H9 (cell line): ENCODE data around the gene BACH2. TPM values are rescaled to one million over a fixed set of nuclear protein-coding genes. Genes with fewer than 3 reads are reported as not detected.

Experiments
- DNase-seq: peaks from one replicate; pipeline ENCODE4 v3.0.0-alpha.2; 2017
- H2AFZ ChIP-seq: one replicate; pipeline ENCODE4 v1.6.1; 2013; ENCODE audit warnings: mild to moderate bottlenecking, low read length, control low read depth, moderate library complexity
- H2AK5ac ChIP-seq: 2 replicates; pipeline ENCODE4 v1.6.1; 2013; ENCODE audit warnings: low read length, control low read depth, mixed read lengths; ENCODE audit not compliant: insufficient read length
- H2BK120ac ChIP-seq: one replicate; pipeline ENCODE4 v1.6.1; 2013; ENCODE audit warnings: low read depth, mild to moderate bottlenecking, low read length, control low read depth, inconsistent platforms; ENCODE audit not compliant: poor library complexity, severe bottlenecking
- H2BK12ac ChIP-seq: 2 replicates; pipeline ENCODE4 v1.6.1; 2013; ENCODE audit warnings: low read length, control low read depth, mixed read lengths, low read depth; ENCODE audit not compliant: insufficient read length
- H2BK15ac ChIP-seq: 2 replicates; pipeline ENCODE4 v1.6.1; 2013; ENCODE audit warnings: low read depth, low read length, control low read depth
- H2BK20ac ChIP-seq: one replicate; pipeline ENCODE4 v1.6.1; 2013; ENCODE audit warnings: low read depth, mild to moderate bottlenecking, low read length, control low read depth, inconsistent platforms; ENCODE audit not compliant: poor library complexity, severe bottlenecking
- H2BK5ac ChIP-seq: 2 replicates; pipeline ENCODE4 v1.6.1; 2013; ENCODE audit warnings: low read length, control low read depth, mixed read lengths; ENCODE audit not compliant: insufficient read length
- H3K14ac ChIP-seq: 2 replicates; pipeline ENCODE4 v1.6.1; 2013; ENCODE audit warnings: low read length, control low read depth; ENCODE audit not compliant: insufficient read depth
- H3K18ac ChIP-seq: 2 replicates; pipeline ENCODE4 v1.6.1; 2013; ENCODE audit warnings: low read depth, mild to moderate bottlenecking, mixed read lengths, low read length, control low read depth; ENCODE audit not compliant: insufficient read length
- H3K23ac ChIP-seq: 2 replicates; pipeline ENCODE4 v1.6.1; 2013; ENCODE audit warnings: low read length, control low read depth, mixed read lengths, low read depth; ENCODE audit not compliant: insufficient read length
- H3K23me2 ChIP-seq: 2 replicates; pipeline ENCODE4 v1.6.1; 2013; ENCODE audit warnings: low read depth, mild to moderate bottlenecking, mixed read lengths, low read length, control low read depth; ENCODE audit not compliant: insufficient read length, poor library complexity, severe bottlenecking
- H3K27ac ChIP-seq: 2 replicates; pipeline ENCODE4 v1.5.1; 2013; ENCODE audit warnings: low read length, control low read depth, mixed read lengths, low read depth; ENCODE audit not compliant: insufficient read length
- H3K27me3 ChIP-seq: 2 replicates; pipeline ENCODE4 v1.6.1; 2013; ENCODE audit warnings: low read length, control low read depth, inconsistent platforms; ENCODE audit not compliant: insufficient read depth
- H3K4ac ChIP-seq: 2 replicates; pipeline ENCODE4 v1.6.1; 2013; ENCODE audit warnings: low read depth, mild to moderate bottlenecking, control low read depth, inconsistent platforms, low read length, moderate library complexity
- H3K4me1 ChIP-seq: 2 replicates; pipeline ENCODE4 v1.6.1; 2013; ENCODE audit warnings: low read length, control low read depth, inconsistent platforms; ENCODE audit not compliant: insufficient read depth
- H3K4me2 ChIP-seq: 2 replicates; pipeline ENCODE4 v1.6.1; 2013; ENCODE audit warnings: low read length, control low read depth, mixed read lengths; ENCODE audit not compliant: insufficient read length, insufficient read depth
- H3K56ac ChIP-seq: 2 replicates; pipeline ENCODE4 v1.6.1; 2013; ENCODE audit warnings: low read depth, mild to moderate bottlenecking, mixed read lengths, low read length, control low read depth; ENCODE audit not compliant: insufficient read length
- H3K79me1 ChIP-seq: 2 replicates; pipeline ENCODE4 v1.6.1; 2013; ENCODE audit warnings: low read depth, mild to moderate bottlenecking, moderate library complexity, low read length, control low read depth, inconsistent platforms; ENCODE audit not compliant: insufficient read depth, poor library complexity, severe bottlenecking
- H3K79me2 ChIP-seq: 2 replicates; pipeline ENCODE4 v1.6.1; 2013; ENCODE audit warnings: low read length, control low read depth, inconsistent platforms; ENCODE audit not compliant: insufficient read depth
- H3K9ac ChIP-seq: 2 replicates; pipeline ENCODE4 v1.6.1; 2013; ENCODE audit warnings: low read length, control low read depth, mixed read lengths; ENCODE audit not compliant: insufficient read length; ENCODE audit errors: extremely low read depth
- H3K9me3 ChIP-seq: one replicate; pipeline ENCODE4 v1.6.1; 2013; ENCODE audit warnings: low read depth, low read length, inconsistent platforms; ENCODE audit not compliant: control insufficient read depth
- H3T11ph ChIP-seq: one replicate; pipeline ENCODE4 v1.6.1; 2013; ENCODE audit warnings: mild to moderate bottlenecking, low read length, control low read depth, inconsistent platforms
- H4K20me1 ChIP-seq: one replicate; pipeline ENCODE4 v1.6.1; 2013; ENCODE audit not compliant: control insufficient read depth, insufficient read length, insufficient read depth
- H4K5ac ChIP-seq: 2 replicates; pipeline ENCODE4 v1.6.1; 2013; ENCODE audit warnings: low read depth, mild to moderate bottlenecking, mixed read lengths, low read length, control low read depth; ENCODE audit not compliant: insufficient read length
- H4K8ac ChIP-seq: replicated peaks from 2 replicates; pipeline ENCODE4 v1.6.1; 2013; ENCODE audit warnings: low read length, control low read depth, mixed read lengths, low read depth; ENCODE audit not compliant: insufficient read length
- H4K91ac ChIP-seq: 2 replicates; pipeline ENCODE4 v1.6.1; 2013; ENCODE audit warnings: low read depth, mild to moderate bottlenecking, moderate library complexity, mixed read lengths, low read length, control low read depth; ENCODE audit not compliant: insufficient read length
- H3K27ac Mint-ChIP-seq, 3 experiments: 2 replicates in 2 of 3; 3 replicates in 1 of 3; pipeline ENCODE4 v1.8.0; 2020 to 2021; ENCODE audit warnings: mixed read lengths in 3 of 3, mild to moderate bottlenecking in 1 of 3, moderate library complexity in 1 of 3
- H3K27me3 Mint-ChIP-seq: 2 replicates; pipeline ENCODE4 v1.8.0; 2021; ENCODE audit warnings: low read depth, mild to moderate bottlenecking, moderate library complexity, mixed read lengths
- H3K36me3 Mint-ChIP-seq, 3 experiments: 2 replicates in 2 of 3; 3 replicates in 1 of 3; pipeline ENCODE4 v1.8.0; 2020 to 2021; ENCODE audit warnings: low read depth in 3 of 3, mixed read lengths in 3 of 3; ENCODE audit not compliant: insufficient read depth in 1 of 3
- H3K4me1 Mint-ChIP-seq, 2 experiments: 2 replicates each; pipeline ENCODE4 v1.8.0; 2020; ENCODE audit warnings: mixed read lengths in 2 of 2
- H3K4me3 Mint-ChIP-seq, 2 experiments: 2 replicates in 1 of 2; 3 replicates in 1 of 2; pipeline ENCODE4 v1.8.0; 2020 to 2021; ENCODE audit warnings: mild to moderate bottlenecking in 2 of 2, mixed read lengths in 2 of 2, moderate library complexity in 1 of 2
- H3K9me3 Mint-ChIP-seq, 2 experiments: 2 replicates in 1 of 2; 3 replicates in 1 of 2; pipeline ENCODE4 v1.8.0; 2020; ENCODE audit warnings: mild to moderate bottlenecking in 2 of 2, mixed read lengths in 2 of 2, moderate library complexity in 1 of 2
- CTCF ChIP-seq: fragments of 200-600 bp; sonication (generic); conservative IDR thresholded peaks from 3 replicates; pipeline ENCODE4 v1.8.0; 2021; ENCODE audit warnings: antibody characterized with exemption, mild to moderate bottlenecking
- WGBS: extraction: QIAGEN DNeasy Blood & Tissue Kit; methylation state at CpG from one replicate; pipeline ENCODE4 v1.1.7; 2013; ENCODE audit warnings: missing lambda C conversion rate, low lambda C conversion rate, mixed read lengths; ENCODE audit not compliant: insufficient read length; ENCODE audit errors: extremely low coverage; 5-methylcytosine and 5-hydroxymethylcytosine counted together
- total RNA-seq: library from RNA; stranded (reverse); gene quantifications from 2 replicates; pipeline ENCODE4 v1.2.1, GENCODE V29; 2021

The BACH2 gene
- total RNA-seq, 1 experiment from 2014 or later = 2.0 TPM

- Histone ChIP-seq H4K5ac (no peak overlapping the region), H2BK20ac (no peak overlapping the region), H4K8ac (no peak overlapping the region), H3T11ph (no peak overlapping the region), H3K23ac (no peak overlapping the region), H3K4me1 (peaks cover 3% of the 10 kb centered on the region; the same call in 1 of the 2 replicates), H3K27ac (no peak overlapping the region), H3K4ac (no peak overlapping the region), H4K91ac (no peak overlapping the region), H4K20me1 (no peaks in the 10 kb centered on the region), H3K9me3 (no peaks in the 10 kb centered on the region), H3K18ac (no peak overlapping the region), H3K9ac (no peak overlapping the region), H2BK15ac (no peak overlapping the region), H2BK5ac (no peak overlapping the region), H3K79me2 (no peaks in the 10 kb centered on the region), H3K14ac (no peak overlapping the region), H2BK120ac (no peak overlapping the region), H3K27me3 (no peaks in the 10 kb centered on the region), H3K79me1 (no peaks in the 10 kb centered on the region), H2AFZ (no peak overlapping the region), H3K23me2 (no peaks in the 10 kb centered on the region), H2AK5ac (no peak overlapping the region), H3K4me2 (no peak overlapping the region), H2BK12ac (no peak overlapping the region), H3K56ac (no peak overlapping the region)
- H3K36me3 Mint-ChIP-seq = peaks cover 4 to 12% (median 8%) of the 10 kb centered on the region in 3 experiments
- TF ChIP-seq CTCF = no peak
- H3K4me1 Mint-ChIP-seq = peaks cover 9 to 17% of the 10 kb centered on the region in 2 experiments
- no peaks in the 10 kb centered on the region for H3K27me3 Mint-ChIP-seq
- peaks cover 7 to 12% of the 10 kb centered on the region in 2 experiments; a peak in 4 of 5 replicates for H3K9me3 Mint-ChIP-seq
- no CpG with 5 or more reads among the region's 2 CpGs for WGBS
- H3K4me3 Mint-ChIP-seq = no peak overlapping the region
- no peak overlapping the region for H3K27ac Mint-ChIP-seq
- DNase-seq = no peak
These were observed 70.4 kb downstream of the BACH2 start for GRCh38 chr6:90226257-90226656.
